ENCODE data around the gene EIF2B4. TPM values are rescaled to one million over a fixed set of nuclear protein-coding genes. Genes with fewer than 3 reads are reported as not detected.

Gene EIF2B4
- total and polyA plus RNA-seq, 9 of the 15 experiments (the other 6 are each of a cell fraction or from before 2014, with no cell fraction given), result 29.7 to 80.3 (median 58.9) TPM

GRCh38 chr2:27370816-27371620, 880 bp upstream of the EIF2B4 start (continued):
- TF ChIP-seq NKRF (IDR thresholded peaks at IDR 0.05; ENCODE audit: borderline replicate concordance) (peak; percentile 89), FOXK2 (conservative IDR thresholded peaks at IDR 0.05 in 1 of 2, IDR thresholded peaks at IDR 0.05 in 1 of 2; ENCODE audit: low read depth in 2 of 2) (peak; percentile 51 to 59; a peak in 2 of 4 replicates), SIX5 (IDR thresholded peaks at IDR 0.05; ENCODE audit: borderline replicate concordance in 1 of 2, insufficient read depth in 1 of 2, low read depth in 1 of 2, low read length in 2 of 2) (no peak), PHF8 (IDR thresholded peaks at IDR 0.05; ENCODE audit: borderline replicate concordance, low read length) (peak; percentile 56; the same call in 1 of the 2 replicates), KLF6 (CRISPR knock-in tag; IDR thresholded peaks at IDR 0.05; ENCODE audit: borderline replicate concordance) (peak; percentile 45; the same call in 1 of the 2 replicates), BMI1 (IDR thresholded peaks at IDR 0.05; ENCODE audit: low read length) (no peak), HMG20A (CRISPR knock-in tag; conservative IDR thresholded peaks at IDR 0.05) (no peak), E2F8 (IDR thresholded peaks at IDR 0.05; ENCODE audit: low read depth, partially characterized antibody) (peak; percentile 38), GABPA (tag; conservative IDR thresholded peaks at IDR 0.05; ENCODE audit: low read depth) (peak; percentile 73), SOX6 (IDR thresholded peaks at IDR 0.05) (no peak), NFYB (IDR thresholded peaks at IDR 0.05; ENCODE audit: extremely low read depth, insufficient read length) (no peak), KDM1A (IDR thresholded peaks at IDR 0.05) (peak; percentile 20 to 36; a peak in 2 of 4 replicates), CREM (IDR thresholded peaks at IDR 0.05; ENCODE audit: low read depth) (peak; percentile 36; the same call in 1 of the 2 replicates), KLF10 (CRISPR knock-in tag; IDR thresholded peaks at IDR 0.05) (no peak), ZNF695 (CRISPR knock-in tag; IDR thresholded peaks at IDR 0.05) (no peak), PTRF (tag; IDR thresholded peaks at IDR 0.05) (no peak), ELF2 (CRISPR knock-in tag; IDR thresholded peaks at IDR 0.05) (peak; percentile 58; the same call in 1 of the 2 replicates)
- TF ChIP-seq, protein P1, sequence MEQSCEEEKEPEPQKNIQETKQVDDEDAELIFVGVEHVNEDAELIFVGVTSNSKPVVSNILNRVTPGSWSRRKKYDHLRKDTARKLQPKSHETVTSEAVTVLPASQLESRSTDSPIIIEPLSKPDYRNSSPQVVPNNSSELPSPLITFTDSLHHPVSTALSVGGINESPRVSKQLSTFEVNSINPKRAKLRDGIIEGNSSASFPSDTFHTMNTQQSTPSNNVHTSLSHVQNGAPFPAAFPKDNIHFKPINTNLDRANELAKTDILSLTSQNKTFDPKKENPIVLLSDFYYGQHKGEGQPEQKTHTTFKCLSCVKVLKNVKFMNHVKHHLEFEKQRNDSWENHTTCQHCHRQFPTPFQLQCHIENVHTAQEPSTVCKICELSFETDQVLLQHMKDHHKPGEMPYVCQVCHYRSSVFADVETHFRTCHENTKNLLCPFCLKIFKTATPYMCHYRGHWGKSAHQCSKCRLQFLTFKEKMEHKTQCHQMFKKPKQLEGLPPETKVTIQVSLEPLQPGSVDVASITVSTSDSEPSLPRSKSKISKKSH (CRISPR knock-in tag; IDR thresholded peaks at IDR 0.05), result no peak

Measured in K562 (cell line).